H54 (cell line): ENCODE data around the gene OR8H3.
"Not testable (repeated sequence)": the region's sequence is repeated elsewhere in the genome, so short reads cannot be mapped to it uniquely, and the experiment has no call there.

Experiments
- DNase-seq: peaks from one replicate; pipeline ENCODE4 v3.0.0; 2011; ENCODE audit warnings: low spot score, mixed read lengths; ENCODE audit not compliant: insufficient read length
- FAIRE-seq: peaks from 3 replicates; lab custom pipeline; 2011; peaks lifted over from hg19 to GRCh38; lab: Jason Lieb, UNC
- POLR2A ChIP-seq: IDR thresholded peaks from 2 replicates; pipeline ENCODE4 v1.6.1; 2011; ENCODE audit warnings: low read depth, mild to moderate bottlenecking, low read length

OR8H3 gene, protein sequence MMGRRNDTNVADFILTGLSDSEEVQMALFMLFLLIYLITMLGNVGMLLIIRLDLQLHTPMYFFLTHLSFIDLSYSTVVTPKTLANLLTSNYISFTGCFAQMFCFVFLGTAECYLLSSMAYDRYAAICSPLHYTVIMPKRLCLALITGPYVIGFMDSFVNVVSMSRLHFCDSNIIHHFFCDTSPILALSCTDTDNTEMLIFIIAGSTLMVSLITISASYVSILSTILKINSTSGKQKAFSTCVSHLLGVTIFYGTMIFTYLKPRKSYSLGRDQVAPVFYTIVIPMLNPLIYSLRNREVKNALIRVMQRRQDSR

GRCh38 chr11:56122073-56122472 is at the start of gene OR8H3:
TSS of gene OR8H3 (plus strand) at chr11:56122373. CDS start at chr11:56122373, 0 bp downstream.
- FAIRE-seq (no peak), DNase-seq (no peak)
- no peak for TF ChIP-seq POLR2A

DNA sequence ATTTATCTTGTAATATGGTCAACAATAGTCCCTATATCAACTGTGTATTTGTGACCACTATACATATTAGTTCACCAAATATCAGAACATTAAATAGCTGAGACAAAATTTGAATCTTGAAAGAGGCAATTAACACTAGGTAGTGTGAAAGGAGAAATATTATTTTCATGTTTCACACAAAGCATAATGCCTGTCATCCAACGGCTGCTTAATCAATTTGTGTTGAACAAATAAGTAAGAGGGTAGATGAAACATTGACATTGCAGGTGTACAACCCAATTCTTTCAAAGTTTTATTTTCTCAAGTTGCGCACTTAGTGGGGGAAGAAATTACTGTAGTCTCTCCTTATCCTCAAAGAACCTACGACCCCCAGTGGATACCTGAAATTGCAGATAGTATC is 32.5 kb upstream of the OR8H3 start:
- no peak for FAIRE-seq
- no peak for TF ChIP-seq POLR2A
- no peak for DNase-seq

DNA sequence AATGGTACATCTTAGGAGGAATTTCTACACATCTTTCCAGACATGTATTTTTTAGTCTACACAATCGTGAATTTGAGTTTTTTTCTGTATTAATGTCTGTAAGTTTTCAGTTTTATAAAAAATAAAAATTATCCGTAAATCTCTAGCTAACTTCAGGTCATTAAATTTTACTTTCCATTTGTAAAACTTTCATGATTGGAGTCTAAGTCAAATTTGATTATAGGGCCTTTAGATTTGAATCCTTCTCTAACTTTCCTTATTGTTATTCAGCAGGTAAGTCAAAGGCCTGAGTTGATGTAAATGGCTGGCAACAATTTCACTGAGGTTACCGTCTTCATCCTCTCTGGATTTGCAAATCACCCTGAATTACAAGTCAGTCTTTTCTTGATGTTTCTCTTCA is 29.2 kb upstream of the OR8H3 start, which contains the start of gene OR8I2:
TSS of gene OR8I2 (plus strand) at position 301 of the 400 bp plus-strand sequence. CDS start at position 301, 0 bp downstream.
- TF ChIP-seq POLR2A: no peak
- DNase-seq (no peak), FAIRE-seq (no peak)

- no peak for DNase-seq
- FAIRE-seq: no peak
- no peak for TF ChIP-seq POLR2A
These were observed 18.9 kb upstream of the OR8H3 start, which contains the start of gene OR8H2 for GRCh38 chr11:56103210-56103737. TSS of gene OR8H2 (plus strand) at chr11:56103687. CDS start at chr11:56105043, 1,356 bp downstream.

DNA sequence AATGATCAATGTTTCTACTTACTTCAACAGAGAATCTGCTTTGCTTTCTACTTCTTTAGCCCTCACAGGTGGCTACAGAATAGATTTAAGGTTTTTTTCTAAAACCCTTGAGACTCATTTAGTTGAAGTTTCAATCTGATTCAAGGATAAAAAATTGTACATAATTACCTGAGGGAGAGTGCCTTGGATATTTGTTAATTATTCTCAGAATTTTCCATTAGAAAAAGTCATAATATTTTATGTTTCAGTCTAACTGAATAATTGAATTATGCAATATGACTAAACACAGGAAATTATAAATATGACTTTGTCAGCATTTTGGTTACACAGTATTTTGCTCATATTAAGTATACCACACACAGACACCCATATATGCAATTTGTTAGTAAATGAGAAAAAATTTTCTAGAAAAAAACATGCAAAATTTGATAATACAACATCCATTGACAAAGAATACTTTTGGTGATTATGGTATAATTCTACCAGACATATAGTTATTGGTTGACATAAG is 18.0 kb downstream of the OR8H3 start, which contains the start of gene OR8J3:
TSS of gene OR8J3 (minus strand) at position 51 of the 511 bp plus-strand sequence. CDS start 2,483 bp downstream, outside the sequence.
- TF ChIP-seq POLR2A: no peak
- DNase-seq: no peak
- FAIRE-seq: no peak

DNA sequence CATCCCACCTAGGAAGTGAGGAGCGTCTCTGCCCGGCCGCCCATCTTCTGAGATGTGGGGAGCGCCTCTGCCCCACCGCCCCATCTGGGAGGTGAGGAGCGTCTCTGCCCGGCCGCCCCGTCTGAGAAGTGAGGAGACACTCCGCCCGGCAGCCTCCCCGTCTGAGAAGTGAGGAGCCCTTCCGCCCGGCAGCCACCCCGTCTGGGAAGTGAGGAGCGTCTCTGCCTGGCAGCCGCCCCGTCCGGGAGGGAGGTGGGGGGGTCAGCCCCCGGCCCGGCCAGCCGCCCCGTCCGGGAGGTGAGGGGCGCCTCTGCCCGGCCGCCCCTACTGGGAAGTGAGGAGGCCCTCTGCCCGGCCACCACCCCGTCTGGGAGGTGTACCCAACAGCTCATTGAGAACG is 21.5 kb downstream of the OR8H3 start:
- not testable (repeated sequence) for FAIRE-seq, DNase-seq

GRCh38 chr11:56151376-56151775 is 29.2 kb downstream of the OR8H3 start:
- FAIRE-seq (no peak), DNase-seq (no peak)
- no peak for TF ChIP-seq POLR2A

DNA sequence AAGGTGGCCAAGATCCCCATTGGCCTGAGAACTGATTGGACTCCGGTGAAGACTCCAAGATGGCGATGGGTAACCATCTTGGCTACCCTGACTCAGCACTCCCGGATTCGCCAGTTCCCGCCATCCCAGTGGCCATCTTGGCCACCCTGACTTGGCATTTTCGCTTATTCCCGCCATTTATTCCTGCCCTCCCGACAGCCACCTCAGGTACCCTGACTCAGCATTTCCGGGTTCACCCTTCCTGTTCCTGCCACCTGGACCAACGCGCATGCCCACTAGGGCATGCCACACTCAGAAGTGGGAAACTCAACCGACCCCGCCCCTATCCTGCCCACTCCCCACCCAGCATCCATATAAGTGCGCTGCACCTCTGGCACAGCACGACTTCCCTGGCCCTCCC is 30.2 kb downstream of the OR8H3 start:
- no peak for DNase-seq
- no peak for FAIRE-seq
- TF ChIP-seq POLR2A: no peak

GRCh38 chr11:56160217-56160616 is 38.0 kb downstream of the OR8H3 start, which contains the start of gene OR8K5:
TSS of gene OR8K5 (minus strand) at chr11:56160317. CDS start at chr11:56160317, 0 bp downstream.
- TF ChIP-seq POLR2A: no peak
- FAIRE-seq (no peak), DNase-seq (no peak)

- no peak for TF ChIP-seq POLR2A
- FAIRE-seq (no peak), DNase-seq (no peak)
These were observed 41.6 kb downstream of the OR8H3 start for GRCh38 chr11:56163804-56164203.

DNA sequence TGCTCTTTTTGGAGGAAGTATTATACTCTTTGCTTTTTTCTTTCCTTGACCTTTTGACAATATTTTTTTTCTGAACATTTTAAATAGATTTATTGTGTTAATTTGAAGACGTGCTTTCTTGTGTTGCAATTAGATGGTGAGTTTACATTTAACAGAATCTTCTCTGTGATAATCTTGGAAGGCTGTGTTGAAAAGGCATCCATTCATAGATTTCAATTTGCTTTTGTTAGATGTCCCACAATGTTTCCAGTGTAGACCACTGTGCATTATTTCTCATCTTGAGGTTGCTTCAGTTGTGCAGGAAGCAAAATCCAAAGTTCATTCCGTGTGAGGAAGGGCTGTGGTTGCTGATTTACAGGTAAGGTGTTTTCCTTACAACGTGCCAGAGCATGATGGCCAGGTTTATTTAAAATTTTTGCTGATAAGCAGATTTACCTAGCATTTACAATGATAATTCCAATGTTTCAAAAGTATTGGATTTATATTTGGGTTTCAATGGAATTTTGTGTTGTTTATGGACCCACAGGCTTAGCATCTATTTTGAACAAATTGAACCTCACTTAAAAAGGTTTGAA is 50.2 kb downstream of the OR8H3 start:
- no peak for TF ChIP-seq POLR2A

More for the DNA sequence above, 50.2 kb downstream of the OR8H3 start:
- no peak for FAIRE-seq
- no peak for DNase-seq
